Natural killer cell (primary cell): ENCODE data around the gene RNF7. TPM values are rescaled to one million over a fixed set of nuclear protein-coding genes. Genes with fewer than 3 reads are reported as not detected.
"Not testable (repeated sequence)": the region's sequence is repeated elsewhere in the genome, so short reads cannot be mapped to it uniquely, and the experiment has no call there.

Source experiments
- ATAC-seq, 3 donors: fragments of 150-1000 bp in 2 of 3; fragments of 200-7000 bp in 1 of 3; cut with Tn5 transposase; 1 replicate in 1 of 3; 2 replicates in 2 of 3; pipeline ENCODE4 v1.10.0; 2021; ENCODE audit warnings: mild to moderate bottlenecking in 2 of 3, moderate library complexity in 2 of 3
- DNase-seq, 2 donors: peaks; one replicate each; pipeline versions ENCODE4 v3.0.0 to v3.0.0-alpha.2; 2013 to 2021; ENCODE audit warnings: mixed read lengths in 1 of 2
- H3K27ac ChIP-seq: one replicate; pipeline ENCODE4 v1.5.1; 2013; ENCODE audit warnings: mild to moderate bottlenecking, low read length
- H3K27me3 ChIP-seq: one replicate; pipeline ENCODE4 v1.6.1; 2013; ENCODE audit warnings: low read length; ENCODE audit not compliant: control insufficient read depth, insufficient read depth
- H3K36me3 ChIP-seq: one replicate; pipeline ENCODE4 v1.6.1; 2013; ENCODE audit warnings: low read length; ENCODE audit not compliant: control insufficient read depth, insufficient read depth
- H3K4me1 ChIP-seq: one replicate; pipeline ENCODE4 v1.6.1; 2013; ENCODE audit warnings: low read length; ENCODE audit not compliant: control insufficient read depth, insufficient read depth
- H3K4me3 ChIP-seq: one replicate; pipeline ENCODE4 v1.5.1; 2013; ENCODE audit warnings: low read length
- H3K9me3 ChIP-seq: one replicate; pipeline ENCODE4 v1.6.1; 2013; ENCODE audit warnings: low read length; ENCODE audit not compliant: control insufficient read depth, insufficient read depth
- H3K27ac Mint-ChIP-seq, 2 donors: one replicate each; pipeline ENCODE4 v1.8.0; 2022; ENCODE audit warnings: mild to moderate bottlenecking in 2 of 2, mixed read lengths in 2 of 2, moderate library complexity in 1 of 2
- H3K27me3 Mint-ChIP-seq, 2 donors: one replicate each; pipeline ENCODE4 v1.8.0; 2022; ENCODE audit warnings: low read depth in 2 of 2, mixed read lengths in 2 of 2
- H3K36me3 Mint-ChIP-seq: one replicate; pipeline ENCODE4 v1.8.0; 2022; ENCODE audit warnings: mixed read lengths
- H3K4me1 Mint-ChIP-seq, 2 donors: one replicate each; pipeline ENCODE4 v1.8.0; 2022; ENCODE audit warnings: mixed read lengths in 2 of 2
- H3K4me3 Mint-ChIP-seq: one replicate; pipeline ENCODE4 v1.8.0; 2022; ENCODE audit warnings: mild to moderate bottlenecking, moderate library complexity, mixed read lengths
- H3K9me3 Mint-ChIP-seq, 2 donors: one replicate each; pipeline ENCODE4 v1.8.0; 2022; ENCODE audit warnings: mixed read lengths in 2 of 2
- WGBS: methylation state at CpG from one replicate; pipeline ENCODE4 v1.1.7; 2013; ENCODE audit warnings: missing lambda C conversion rate; ENCODE audit not compliant: insufficient coverage; 5-methylcytosine and 5-hydroxymethylcytosine counted together
- intact Hi-C: fragments of 100-400 bp; cut with micrococcal nuclease; formaldehyde crosslinking; loops from one replicate; pipeline ENCODE4 v1.14.2; 2022
- total RNA-seq, 4 donors: library from RNA; stranded (reverse); fragments of 120-200 nt in 1 of 4; gene quantifications; one replicate each; pipeline versions ENCODE4 v1.2.3 to v1.2.4, GENCODE V29; 2013 to 2022
- TF ChIP-seq, protein P1 (sequence below): fragments of 200-600 bp; IDR thresholded peaks from one replicate; pipeline ENCODE4 v1.8.0; 2022; ENCODE audit warnings: antibody characterized with exemption

Gene RNF7
- total RNA-seq, 3 donors from 2014 or later (not counting 1 experiment from before 2014, with no cell fraction given), result 65.0 to 75.0 (median 73.4) TPM

DNA sequence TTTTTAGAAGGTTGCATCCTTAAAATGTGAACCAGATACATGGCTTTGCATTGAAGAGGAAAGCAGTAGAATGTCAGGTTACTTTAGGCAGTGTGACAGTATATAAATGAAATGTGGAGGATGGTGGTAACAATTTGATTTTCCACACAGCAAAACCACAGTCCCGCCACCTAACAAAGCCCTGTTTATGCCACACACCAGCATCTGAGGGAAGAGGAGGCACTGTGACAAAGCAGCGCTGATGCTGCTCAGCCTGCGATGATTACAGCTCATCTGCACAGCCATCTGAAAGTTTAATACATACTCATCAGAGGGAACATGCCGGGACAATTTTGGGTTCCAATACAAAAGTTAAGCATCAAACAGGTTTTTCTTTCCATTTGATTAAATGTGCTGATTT lies 8.9 kb downstream of the RNF7 start:
- 74% methylated on average over 4 of the region's 4 CpGs for WGBS
- H3K36me3 Mint-ChIP-seq, result no peaks in the 10 kb centered on the region
- Histone ChIP-seq H3K36me3 (peaks cover 43% of the 10 kb centered on the region), H3K27me3 (no peaks in the 10 kb centered on the region), H3K9me3 (no peaks in the 10 kb centered on the region), H3K27ac (no peak overlapping the region), H3K4me3 (no peak overlapping the region), H3K4me1 (no peaks in the 10 kb centered on the region)
- H3K27ac Mint-ChIP-seq, result no peak overlapping the region
- intact Hi-C loops, result no loop called here
- TF ChIP-seq, protein P1, sequence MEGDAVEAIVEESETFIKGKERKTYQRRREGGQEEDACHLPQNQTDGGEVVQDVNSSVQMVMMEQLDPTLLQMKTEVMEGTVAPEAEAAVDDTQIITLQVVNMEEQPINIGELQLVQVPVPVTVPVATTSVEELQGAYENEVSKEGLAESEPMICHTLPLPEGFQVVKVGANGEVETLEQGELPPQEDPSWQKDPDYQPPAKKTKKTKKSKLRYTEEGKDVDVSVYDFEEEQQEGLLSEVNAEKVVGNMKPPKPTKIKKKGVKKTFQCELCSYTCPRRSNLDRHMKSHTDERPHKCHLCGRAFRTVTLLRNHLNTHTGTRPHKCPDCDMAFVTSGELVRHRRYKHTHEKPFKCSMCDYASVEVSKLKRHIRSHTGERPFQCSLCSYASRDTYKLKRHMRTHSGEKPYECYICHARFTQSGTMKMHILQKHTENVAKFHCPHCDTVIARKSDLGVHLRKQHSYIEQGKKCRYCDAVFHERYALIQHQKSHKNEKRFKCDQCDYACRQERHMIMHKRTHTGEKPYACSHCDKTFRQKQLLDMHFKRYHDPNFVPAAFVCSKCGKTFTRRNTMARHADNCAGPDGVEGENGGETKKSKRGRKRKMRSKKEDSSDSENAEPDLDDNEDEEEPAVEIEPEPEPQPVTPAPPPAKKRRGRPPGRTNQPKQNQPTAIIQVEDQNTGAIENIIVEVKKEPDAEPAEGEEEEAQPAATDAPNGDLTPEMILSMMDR, result no peak
- no peak for ATAC-seq
- DNase-seq, result no peak
- H3K27me3 Mint-ChIP-seq, result no peaks in the 10 kb centered on the region
- H3K4me3 Mint-ChIP-seq, result no peak overlapping the region
- H3K4me1 Mint-ChIP-seq, result peaks cover 25 to 29% of the 10 kb centered on the region in 2 donors
- H3K9me3 Mint-ChIP-seq, result no peaks in the 10 kb centered on the region

DNA sequence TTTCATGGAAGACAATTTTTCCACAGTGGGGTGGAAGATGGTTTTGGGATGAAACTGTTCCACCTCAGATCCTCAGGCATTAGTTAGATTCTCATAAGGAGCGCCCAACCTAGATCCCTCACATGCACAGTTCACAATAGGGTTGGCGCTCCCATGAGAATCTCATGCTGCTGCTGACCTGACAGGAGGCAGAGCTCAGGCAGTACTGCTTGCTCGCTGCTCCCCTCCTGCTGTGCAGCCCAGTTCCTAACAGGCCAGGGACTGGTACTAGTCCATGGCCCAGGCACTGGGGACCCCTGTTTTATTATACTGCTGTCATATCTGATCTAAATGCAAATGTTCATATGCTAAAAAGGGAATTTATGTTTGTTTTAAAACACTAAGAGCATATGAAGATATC lies 15.3 kb downstream of the RNF7 start:
- WGBS, result 97% methylated on average over 3 of the region's 3 CpGs
- no peaks in the 10 kb centered on the region for H3K4me1 Mint-ChIP-seq

GRCh38 chr3:141754032-141754431 lies 15.9 kb downstream of the RNF7 start:
- Mint-ChIP-seq H3K27me3 (no peaks in the 10 kb centered on the region), H3K4me3 (no peak overlapping the region), H3K27ac (no peak overlapping the region), H3K9me3 (no peaks in the 10 kb centered on the region), H3K4me1 (no peaks in the 10 kb centered on the region), H3K36me3 (no peaks in the 10 kb centered on the region)
- Histone ChIP-seq H3K27me3 (no peaks in the 10 kb centered on the region), H3K4me1 (no peaks in the 10 kb centered on the region), H3K9me3 (no peaks in the 10 kb centered on the region), H3K27ac (no peak overlapping the region), H3K36me3 (peaks cover 9% of the 10 kb centered on the region), H3K4me3 (no peak overlapping the region)
- DNase-seq (no peak), ATAC-seq (no peak)
- intact Hi-C loops, result no loop called here
- TF ChIP-seq, protein P1, result no peak
- WGBS, result 100% methylated on average over 1 of the region's 1 CpG

More for the DNA sequence above, 15.3 kb downstream of the RNF7 start:
- Histone ChIP-seq H3K27ac (no peak overlapping the region), H3K9me3 (no peaks in the 10 kb centered on the region), H3K27me3 (no peaks in the 10 kb centered on the region), H3K4me1 (no peaks in the 10 kb centered on the region), H3K36me3 (peaks cover 12% of the 10 kb centered on the region), H3K4me3 (no peak overlapping the region)
- ATAC-seq (no peak), DNase-seq (no peak)
- Mint-ChIP-seq H3K27me3 (no peaks in the 10 kb centered on the region), H3K36me3 (no peaks in the 10 kb centered on the region), H3K9me3 (no peaks in the 10 kb centered on the region), H3K27ac (peak overlapping the region in 1 of 2 donors; percentile 30), H3K4me3 (no peak overlapping the region)
- TF ChIP-seq, protein P1, result no peak
- intact Hi-C loops, result no loop called here

DNA sequence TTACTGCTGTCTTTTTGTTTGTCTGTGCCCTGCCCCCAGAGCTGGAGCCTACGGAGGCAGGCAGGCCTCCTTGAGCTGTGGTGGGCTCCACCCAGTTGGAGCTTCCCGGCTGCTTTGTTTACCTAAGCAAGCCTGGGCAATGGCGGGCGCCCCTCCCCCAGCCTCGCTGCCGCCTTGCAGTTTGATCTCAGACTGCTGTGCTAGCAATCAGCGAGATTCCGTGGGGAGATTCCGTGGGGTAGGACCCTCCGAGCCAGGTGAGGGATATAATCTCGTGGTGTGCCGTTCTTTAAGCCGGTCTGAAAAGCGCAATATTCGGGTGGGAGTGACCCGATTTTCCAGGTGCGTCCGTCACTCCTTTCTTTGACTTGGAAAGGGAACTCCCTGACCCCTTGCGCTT lies 24.5 kb downstream of the RNF7 start:
- WGBS, result 96% methylated on average over 11 of the region's 19 CpGs
- not testable (repeated sequence) for ATAC-seq, H3K4me3 Mint-ChIP-seq

More for the DNA sequence above, 24.5 kb downstream of the RNF7 start:
- H3K4me3 ChIP-seq, H3K4me1 Mint-ChIP-seq, H3K36me3 ChIP-seq, DNase-seq, H3K36me3 Mint-ChIP-seq, H3K9me3 ChIP-seq, H3K4me1 ChIP-seq, H3K27ac ChIP-seq, H3K27me3 ChIP-seq, intact Hi-C loops, H3K27ac Mint-ChIP-seq, H3K9me3 Mint-ChIP-seq, H3K27me3 Mint-ChIP-seq: not testable (repeated sequence)
